SK-N-SH (cell line): ENCODE results near the gene MXI1. TPM values are rescaled to one million over a fixed set of nuclear protein-coding genes. Genes with fewer than 3 reads are reported as not detected.

Experiments
- CTCF ChIA-PET: fragments of 300-600, 350-600 bp; formaldehyde crosslinking; extraction: SDS; loops from one replicate; lab custom pipeline; 2021; lab: Yijun Ruan, JAX
- POLR2A ChIA-PET: fragments of 350-600 bp; sonication (Branson Sonifier 250); formaldehyde crosslinking; extraction: SDS; loops from one replicate; lab custom pipeline; 2020; ENCODE audit warnings: antibody characterized with exemption, inconsistent platforms; lab: Yijun Ruan, JAX
- DNase-seq: peaks from one replicate; pipeline ENCODE4 v3.0.0; 2012
- H2AFZ ChIP-seq: fragments of 200-600 bp; sonication (generic); 2 replicates; pipeline ENCODE4 v1.8.1; 2016; ENCODE audit warnings: antibody characterized with exemption, mild to moderate bottlenecking, low read depth
- H3F3A ChIP-seq: fragments of 200-600 bp; sonication (generic); replicated peaks from 2 replicates; pipeline ENCODE3; 2016; ENCODE audit warnings: antibody characterized with exemption, mild to moderate bottlenecking; ENCODE audit not compliant: insufficient read depth
- H3K27ac ChIP-seq, 2 experiments: fragments of 200-500 bp in 1 of 2; fragments of 200-600 bp in 1 of 2; sonication (Bioruptor generic) in 1 of 2; sonication (generic), shearing (Covaris generic) in 1 of 2; 2 replicates each; pipeline versions ENCODE4 v1.5.1 to v1.6.1; 2014 to 2016; ENCODE audit warnings: low read depth in 2 of 2, inconsistent platforms in 1 of 2, low read length in 1 of 2, mild to moderate bottlenecking in 1 of 2, mixed read lengths in 1 of 2
- H3K27me3 ChIP-seq: fragments of 200-600 bp; sonication (generic), shearing (Covaris generic); 2 replicates; pipeline ENCODE4 v1.6.1; 2016; ENCODE audit warnings: mixed run types; ENCODE audit not compliant: insufficient read depth
- H3K36me3 ChIP-seq, 2 experiments: fragments of 200-500 bp in 1 of 2; fragments of 200-600 bp in 1 of 2; sonication (Bioruptor generic) in 1 of 2; sonication (generic) in 1 of 2; replicated peaks in 1 of 2; 2 replicates each; pipeline versions ENCODE3 to v1.5.1; 2014 to 2016; ENCODE audit warnings: low read length in 1 of 2, mild to moderate bottlenecking in 1 of 2; ENCODE audit not compliant: insufficient read depth in 2 of 2, control insufficient read depth in 1 of 2
- H3K4me1 ChIP-seq, 2 experiments: fragments of 200-500 bp in 1 of 2; fragments of 200-600 bp in 1 of 2; sonication (Bioruptor generic) in 1 of 2; sonication (generic), shearing (Covaris generic) in 1 of 2; 2 replicates each; pipeline versions ENCODE4 v1.5.1 to v1.6.1; 2014 to 2016; ENCODE audit warnings: low read depth in 1 of 2, low read length in 1 of 2, mixed run types in 1 of 2; ENCODE audit not compliant: insufficient read depth in 2 of 2, control insufficient read depth in 1 of 2
- H3K4me2 ChIP-seq: fragments of 200-600 bp; sonication (generic), shearing (Covaris generic); 2 replicates; pipeline ENCODE4 v1.6.1; 2017; ENCODE audit warnings: mixed run types
- H3K4me3 ChIP-seq, 2 experiments: fragments of 200-500 bp in 1 of 2; fragments of 200-600 bp in 1 of 2; sonication (Bioruptor generic) in 1 of 2; sonication (generic), shearing (Covaris generic) in 1 of 2; 2 replicates each; pipeline versions ENCODE4 v1.5.1 to v1.8.1; 2014 to 2016; ENCODE audit warnings: low read depth in 2 of 2, inconsistent platforms in 1 of 2, low read length in 1 of 2, mild to moderate bottlenecking in 1 of 2, mixed read lengths in 1 of 2, moderate library complexity in 1 of 2
- H3K79me2 ChIP-seq: fragments of 200-600 bp; sonication (generic); 2 replicates; pipeline ENCODE4 v1.8.1; 2017; ENCODE audit warnings: mild to moderate bottlenecking; ENCODE audit not compliant: insufficient read depth
- H3K9ac ChIP-seq: fragments of 200-600 bp; sonication (generic); 2 replicates; pipeline ENCODE4 v1.6.1; 2017; ENCODE audit warnings: mixed run types
- H3K9me2 ChIP-seq: fragments of 200-600 bp; sonication (generic); 2 replicates; pipeline ENCODE4 v1.6.1; 2017; ENCODE audit warnings: mixed run types
- H3K9me3 ChIP-seq: fragments of 200-600 bp; sonication (generic); 2 replicates; pipeline ENCODE4 v1.6.1; 2017; ENCODE audit warnings: mixed run types, mild to moderate bottlenecking, moderate library complexity
- H4K20me1 ChIP-seq: fragments of 200-600 bp; sonication (generic); 2 replicates; pipeline ENCODE4 v1.6.1; 2017; ENCODE audit warnings: mild to moderate bottlenecking, mixed run types; ENCODE audit not compliant: insufficient read depth
- ELF1 ChIP-seq: IDR thresholded peaks from 2 replicates; pipeline ENCODE4 v1.4.0; 2012
- EP300 ChIP-seq, 2 experiments: IDR thresholded peaks; 2 replicates each; pipeline versions ENCODE4 v1.4.0 to v1.6.1; 2012; ENCODE audit warnings: borderline replicate concordance in 1 of 2, low read depth in 1 of 2, low read length in 1 of 2
- FOXJ3 ChIP-seq: sonication (generic); formaldehyde crosslinking; IDR thresholded peaks from 2 replicates; pipeline ENCODE4 v1.5.1; 2020; ENCODE audit warnings: mild to moderate bottlenecking, missing genetic modification reagents
- GATA2 ChIP-seq: sonication (generic); formaldehyde crosslinking; IDR thresholded peaks from 2 replicates; pipeline ENCODE4 v1.5.0; 2020; ENCODE audit warnings: mild to moderate bottlenecking, missing genetic modification reagents
- JUND ChIP-seq: IDR thresholded peaks from 2 replicates; pipeline ENCODE4 v1.4.0; 2012
- MXI1 ChIP-seq: IDR thresholded peaks from 2 replicates; pipeline ENCODE4 v1.6.1; 2012; ENCODE audit warnings: mild to moderate bottlenecking, low read depth, low read length, improper control_type of control experiment
- NFIC ChIP-seq: IDR thresholded peaks from 2 replicates; pipeline ENCODE4 v1.4.0; 2012; ENCODE audit warnings: borderline replicate concordance
- NRF1 ChIP-seq: IDR thresholded peaks from 2 replicates; pipeline ENCODE4 v1.6.1; 2012; ENCODE audit warnings: low read depth, mild to moderate bottlenecking, low read length
- RAD21 ChIP-seq: IDR thresholded peaks from 2 replicates; pipeline ENCODE4 v1.6.1; 2012; ENCODE audit warnings: mild to moderate bottlenecking, low read length
- RCOR1 ChIP-seq: fragments of 150-350 bp; IDR thresholded peaks from 2 replicates; pipeline ENCODE4 v1.6.1; 2017; ENCODE audit warnings: antibody characterized with exemption, low read length
- SIN3A ChIP-seq: IDR thresholded peaks from 2 replicates; pipeline ENCODE4 v1.6.1; 2012; ENCODE audit warnings: low read depth, mild to moderate bottlenecking, low read length, moderate library complexity, borderline replicate concordance
- SMC3 ChIP-seq: IDR thresholded peaks from 2 replicates; pipeline ENCODE4 v1.6.1; 2012; ENCODE audit warnings: low read depth, low read length, improper control_type of control experiment
- TAF1 ChIP-seq: IDR thresholded peaks from 2 replicates; pipeline ENCODE4 v1.6.1; 2012; ENCODE audit warnings: low read depth, mild to moderate bottlenecking, low read length, moderate library complexity, borderline replicate concordance
- TCF12 ChIP-seq: IDR thresholded peaks from 2 replicates; pipeline ENCODE4 v1.4.0; 2012
- TEAD4 ChIP-seq: IDR thresholded peaks from 2 replicates; pipeline ENCODE4 v1.4.0; 2012; ENCODE audit warnings: mild to moderate bottlenecking, borderline replicate concordance; ENCODE audit not compliant: insufficient read depth
- WGBS: methylation state at CpG from one replicate; pipeline ENCODE4 v1.1.6; 2017; ENCODE audit warnings: low lambda C conversion rate; 5-methylcytosine and 5-hydroxymethylcytosine counted together
- polyA plus RNA-seq, 3 experiments: library from polyadenylated mRNA; depleted of rRNA; stranded (reverse); fragments of >200 nt; gene quantifications; 2 replicates each; pipeline ENCODE4 v1.2.3, GENCODE V29; 2012
- TF ChIP-seq, protein P1 (sequence below): IDR thresholded peaks from 2 replicates; pipeline ENCODE4 v1.4.0; 2012; ENCODE audit warnings: low read depth, borderline replicate concordance
- TF ChIP-seq, protein P2 (sequence below): IDR thresholded peaks from 2 replicates; pipeline ENCODE4 v1.4.0; 2012; ENCODE audit warnings: low read depth, borderline replicate concordance
- TF ChIP-seq, protein P3 (sequence below): fragments of 150-350 bp; IDR thresholded peaks from 2 replicates; pipeline ENCODE4 v1.6.1; 2016; ENCODE audit warnings: mild to moderate bottlenecking, low read depth, low read length
- TF ChIP-seq, protein P4 (sequence below): fragments of 150-350 bp; IDR thresholded peaks from 2 replicates; pipeline ENCODE4 v1.6.1; 2017; ENCODE audit warnings: antibody characterized with exemption, low read length, low read depth, borderline replicate concordance

Gene MXI1
- polyA plus RNA-seq, 1 of the 3 experiments (the other 2 are of a cell fraction), result 13.8 TPM

DNA sequence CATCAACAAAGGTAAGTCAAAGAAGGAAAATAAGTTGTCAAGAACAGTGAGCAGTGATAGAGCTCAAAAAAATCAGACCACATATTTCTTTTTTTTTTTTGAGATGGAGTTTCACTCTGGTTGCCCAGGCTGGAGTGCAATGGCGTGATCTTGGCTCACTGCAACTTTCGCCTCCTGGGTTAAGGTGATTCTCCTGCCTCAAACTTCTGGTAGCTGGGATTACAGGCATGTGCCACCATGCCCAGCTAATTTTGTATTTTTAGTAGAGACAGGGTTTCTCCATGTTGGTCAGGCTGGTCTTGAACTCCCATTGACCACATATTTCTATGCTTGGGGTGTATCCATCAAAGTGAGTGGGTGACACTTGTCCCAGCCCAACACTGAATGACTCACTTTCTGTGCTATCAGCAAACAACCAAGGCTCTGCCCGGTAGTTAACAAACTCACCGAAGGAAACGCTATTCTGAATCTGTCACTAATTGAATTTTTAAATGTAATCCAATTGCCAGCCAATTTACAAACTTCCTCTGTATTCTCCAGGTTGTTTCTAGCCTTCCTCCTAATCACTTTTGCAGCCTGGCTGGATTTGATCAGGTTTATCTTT, 116.9 kb downstream of the MXI1 start:
- no peak for DNase-seq
- H3K9me2 ChIP-seq, result no peaks in the 10 kb centered on the region
- no peaks in the 10 kb centered on the region for H3K27me3 ChIP-seq
- no peaks in the 10 kb centered on the region for H3K79me2 ChIP-seq
- peaks cover 48% of the 10 kb centered on the region for H3F3A ChIP-seq
- TF ChIP-seq TEAD4 (no peak), EP300 (IDR thresholded peaks at IDR 0.05; ENCODE audit: borderline replicate concordance in 1 of 2, low read depth in 1 of 2, low read length in 1 of 2) (no peak), FOXJ3 (no peak), RAD21 (no peak), MXI1 (no peak), GATA2 (no peak), RCOR1 (no peak), ELF1 (no peak), SIN3A (no peak), TAF1 (no peak), NRF1 (no peak), SMC3 (no peak), TCF12 (no peak), NFIC (no peak), JUND (no peak)
- TF ChIP-seq, protein P1, sequence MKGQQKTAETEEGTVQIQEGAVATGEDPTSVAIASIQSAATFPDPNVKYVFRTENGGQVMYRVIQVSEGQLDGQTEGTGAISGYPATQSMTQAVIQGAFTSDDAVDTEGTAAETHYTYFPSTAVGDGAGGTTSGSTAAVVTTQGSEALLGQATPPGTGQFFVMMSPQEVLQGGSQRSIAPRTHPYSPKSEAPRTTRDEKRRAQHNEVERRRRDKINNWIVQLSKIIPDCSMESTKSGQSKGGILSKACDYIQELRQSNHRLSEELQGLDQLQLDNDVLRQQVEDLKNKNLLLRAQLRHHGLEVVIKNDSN, result no peak
- TF ChIP-seq, protein P2, sequence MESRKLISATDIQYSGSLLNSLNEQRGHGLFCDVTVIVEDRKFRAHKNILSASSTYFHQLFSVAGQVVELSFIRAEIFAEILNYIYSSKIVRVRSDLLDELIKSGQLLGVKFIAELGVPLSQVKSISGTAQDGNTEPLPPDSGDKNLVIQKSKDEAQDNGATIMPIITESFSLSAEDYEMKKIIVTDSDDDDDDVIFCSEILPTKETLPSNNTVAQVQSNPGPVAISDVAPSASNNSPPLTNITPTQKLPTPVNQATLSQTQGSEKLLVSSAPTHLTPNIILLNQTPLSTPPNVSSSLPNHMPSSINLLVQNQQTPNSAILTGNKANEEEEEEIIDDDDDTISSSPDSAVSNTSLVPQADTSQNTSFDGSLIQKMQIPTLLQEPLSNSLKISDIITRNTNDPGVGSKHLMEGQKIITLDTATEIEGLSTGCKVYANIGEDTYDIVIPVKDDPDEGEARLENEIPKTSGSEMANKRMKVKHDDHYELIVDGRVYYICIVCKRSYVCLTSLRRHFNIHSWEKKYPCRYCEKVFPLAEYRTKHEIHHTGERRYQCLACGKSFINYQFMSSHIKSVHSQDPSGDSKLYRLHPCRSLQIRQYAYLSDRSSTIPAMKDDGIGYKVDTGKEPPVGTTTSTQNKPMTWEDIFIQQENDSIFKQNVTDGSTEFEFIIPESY, result no peak
- TF ChIP-seq, protein P3, sequence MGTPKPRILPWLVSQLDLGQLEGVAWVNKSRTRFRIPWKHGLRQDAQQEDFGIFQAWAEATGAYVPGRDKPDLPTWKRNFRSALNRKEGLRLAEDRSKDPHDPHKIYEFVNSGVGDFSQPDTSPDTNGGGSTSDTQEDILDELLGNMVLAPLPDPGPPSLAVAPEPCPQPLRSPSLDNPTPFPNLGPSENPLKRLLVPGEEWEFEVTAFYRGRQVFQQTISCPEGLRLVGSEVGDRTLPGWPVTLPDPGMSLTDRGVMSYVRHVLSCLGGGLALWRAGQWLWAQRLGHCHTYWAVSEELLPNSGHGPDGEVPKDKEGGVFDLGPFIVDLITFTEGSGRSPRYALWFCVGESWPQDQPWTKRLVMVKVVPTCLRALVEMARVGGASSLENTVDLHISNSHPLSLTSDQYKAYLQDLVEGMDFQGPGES, result no peak
- TF ChIP-seq, protein P4, sequence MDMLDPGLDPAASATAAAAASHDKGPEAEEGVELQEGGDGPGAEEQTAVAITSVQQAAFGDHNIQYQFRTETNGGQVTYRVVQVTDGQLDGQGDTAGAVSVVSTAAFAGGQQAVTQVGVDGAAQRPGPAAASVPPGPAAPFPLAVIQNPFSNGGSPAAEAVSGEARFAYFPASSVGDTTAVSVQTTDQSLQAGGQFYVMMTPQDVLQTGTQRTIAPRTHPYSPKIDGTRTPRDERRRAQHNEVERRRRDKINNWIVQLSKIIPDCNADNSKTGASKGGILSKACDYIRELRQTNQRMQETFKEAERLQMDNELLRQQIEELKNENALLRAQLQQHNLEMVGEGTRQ, result no peak
- 57% methylated on average over 5 of the region's 5 CpGs for WGBS
- no peaks in the 10 kb centered on the region for H4K20me1 ChIP-seq
- H3K9me3 ChIP-seq, result no peaks in the 10 kb centered on the region
- H2AFZ ChIP-seq, result peak overlapping the region; percentile 49; the same call in 1 of the 2 replicates
- peak overlapping the region; percentile 25; the same call in 1 of the 2 replicates for H3K9ac ChIP-seq
- peaks cover 0 to 26% of the 10 kb centered on the region in 2 experiments; a peak in 3 of 4 replicates for H3K4me1 ChIP-seq
- H3K36me3 ChIP-seq, result no peaks in the 10 kb centered on the region
- ChIA-PET POLR2A (no interaction called here), CTCF (interaction anchor here (1.0 to 1.7 kb wide), 4 partner anchors 18 to 277 kb away, joined by 3 to 8 read pairs (median 6); no protein-coding TSS in a partner anchor)
- H3K4me3 ChIP-seq, result no peak overlapping the region
- peak overlapping the region; percentile 44; the same call in 1 of the 2 replicates for H3K4me2 ChIP-seq
- H3K27ac ChIP-seq, result peak overlapping the region in 1 of 2 experiments; percentile 83; a peak in 2 of 4 replicates
